Gastroesophageal sphincter (tissue), 3 donors: ENCODE measurements around the gene TTC9.

Experiments
- POLR2A ChIP-seq, 2 donors: fragments of 450-650 bp; IDR thresholded peaks; one replicate each; pipeline ENCODE4 v1.6.1; 2017; ENCODE audit warnings: antibody characterized with exemption in 2 of 2, mild to moderate bottlenecking in 2 of 2, moderate library complexity in 1 of 2
- TF ChIP-seq, protein P1 (sequence below), 4 experiments: fragments of 200-600 bp in 2 of 4; fragments of 450-650 bp in 2 of 4; sonication (generic) in 1 of 4; IDR thresholded peaks; one replicate each; pipeline ENCODE4 v1.5.1; 2017 to 2019; ENCODE audit warnings: antibody characterized with exemption in 4 of 4, mild to moderate bottlenecking in 2 of 4, moderate library complexity in 2 of 4

DNA sequence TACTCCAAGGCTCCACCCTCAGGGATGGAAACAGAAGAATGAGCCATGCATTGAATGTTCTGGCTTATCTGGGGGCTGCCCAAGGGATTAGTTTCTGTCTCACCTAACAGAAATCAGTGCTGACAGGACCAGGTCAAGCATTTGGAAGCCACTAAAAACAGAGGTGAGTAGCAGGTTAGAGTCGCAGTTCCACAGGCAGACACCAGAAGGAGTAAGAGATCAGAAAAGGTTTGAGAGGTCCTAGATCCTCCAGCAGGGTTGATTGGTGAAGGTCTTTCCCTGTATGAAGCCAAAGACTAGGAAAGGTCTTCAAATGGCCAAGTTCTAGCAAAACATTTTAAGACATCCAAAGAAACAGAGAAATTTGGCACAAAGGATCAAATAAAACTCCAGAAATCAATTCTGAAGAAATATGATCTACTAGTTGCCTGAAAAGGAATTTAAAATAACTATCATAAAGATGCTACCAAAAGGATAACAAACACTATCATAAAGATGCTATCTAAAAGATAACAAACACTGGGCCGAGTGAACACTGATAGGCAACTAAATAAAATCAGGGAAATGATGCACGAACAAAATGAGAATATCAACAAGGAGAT, 19.5 kb upstream of the TTC9 start:
- TF ChIP-seq, protein P1, sequence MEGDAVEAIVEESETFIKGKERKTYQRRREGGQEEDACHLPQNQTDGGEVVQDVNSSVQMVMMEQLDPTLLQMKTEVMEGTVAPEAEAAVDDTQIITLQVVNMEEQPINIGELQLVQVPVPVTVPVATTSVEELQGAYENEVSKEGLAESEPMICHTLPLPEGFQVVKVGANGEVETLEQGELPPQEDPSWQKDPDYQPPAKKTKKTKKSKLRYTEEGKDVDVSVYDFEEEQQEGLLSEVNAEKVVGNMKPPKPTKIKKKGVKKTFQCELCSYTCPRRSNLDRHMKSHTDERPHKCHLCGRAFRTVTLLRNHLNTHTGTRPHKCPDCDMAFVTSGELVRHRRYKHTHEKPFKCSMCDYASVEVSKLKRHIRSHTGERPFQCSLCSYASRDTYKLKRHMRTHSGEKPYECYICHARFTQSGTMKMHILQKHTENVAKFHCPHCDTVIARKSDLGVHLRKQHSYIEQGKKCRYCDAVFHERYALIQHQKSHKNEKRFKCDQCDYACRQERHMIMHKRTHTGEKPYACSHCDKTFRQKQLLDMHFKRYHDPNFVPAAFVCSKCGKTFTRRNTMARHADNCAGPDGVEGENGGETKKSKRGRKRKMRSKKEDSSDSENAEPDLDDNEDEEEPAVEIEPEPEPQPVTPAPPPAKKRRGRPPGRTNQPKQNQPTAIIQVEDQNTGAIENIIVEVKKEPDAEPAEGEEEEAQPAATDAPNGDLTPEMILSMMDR (IDR thresholded peaks at IDR 0.05), result peak in 1 of 4 experiments; percentile 55
- TF ChIP-seq POLR2A (IDR thresholded peaks at IDR 0.05), result no peak
